ENCODE measurements around the gene EBF4.
A peak's percentile ranks its signal among the peaks of the same experiment; 100 is the strongest.

The EBF4 gene

GRCh38 chr20:2745936-2746635 lies 53.5 kb downstream of the EBF4 start:
- DNase-seq, result no peak

DNA sequence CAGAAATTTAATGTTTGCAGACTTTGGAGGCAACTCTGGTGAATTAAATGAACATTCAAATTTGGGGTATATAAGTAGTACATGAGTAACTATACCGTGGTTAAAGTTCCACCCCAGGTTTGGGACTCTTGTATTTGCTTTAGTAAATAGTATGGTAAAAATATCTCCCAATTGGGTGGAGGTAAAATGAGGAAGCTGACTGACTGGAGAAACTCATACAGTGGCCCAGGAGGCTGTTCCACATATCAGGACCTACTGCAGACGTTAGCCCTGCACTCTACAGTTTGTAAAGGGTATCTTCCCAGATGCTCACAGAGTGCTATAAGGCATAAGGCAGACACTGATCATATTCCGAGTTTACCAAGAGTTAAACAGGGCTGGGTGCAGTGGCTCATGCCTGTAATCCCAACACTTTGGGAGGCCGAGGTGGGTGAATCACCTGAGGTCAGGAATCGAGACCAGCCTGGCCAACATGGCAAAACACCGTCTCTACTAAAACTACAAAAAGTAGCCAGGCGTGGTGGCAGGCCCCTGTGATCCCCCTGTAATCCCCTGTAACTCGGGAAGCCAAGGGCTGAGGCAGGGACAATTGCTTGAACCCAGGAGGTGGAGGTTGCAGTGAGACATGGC lies 54.2 kb downstream of the EBF4 start:
- DNase-seq, result no peak

- no peak for DNase-seq
Measured at GRCh38 chr20:2747676-2748235, 55.2 kb downstream of the EBF4 start.

- DNase-seq, result no peak
Measured at GRCh38 chr20:2748551-2749342, 56.2 kb downstream of the EBF4 start.

GRCh38 chr20:2749343-2749950 lies 56.9 kb downstream of the EBF4 start:
- no peak for DNase-seq

DNA sequence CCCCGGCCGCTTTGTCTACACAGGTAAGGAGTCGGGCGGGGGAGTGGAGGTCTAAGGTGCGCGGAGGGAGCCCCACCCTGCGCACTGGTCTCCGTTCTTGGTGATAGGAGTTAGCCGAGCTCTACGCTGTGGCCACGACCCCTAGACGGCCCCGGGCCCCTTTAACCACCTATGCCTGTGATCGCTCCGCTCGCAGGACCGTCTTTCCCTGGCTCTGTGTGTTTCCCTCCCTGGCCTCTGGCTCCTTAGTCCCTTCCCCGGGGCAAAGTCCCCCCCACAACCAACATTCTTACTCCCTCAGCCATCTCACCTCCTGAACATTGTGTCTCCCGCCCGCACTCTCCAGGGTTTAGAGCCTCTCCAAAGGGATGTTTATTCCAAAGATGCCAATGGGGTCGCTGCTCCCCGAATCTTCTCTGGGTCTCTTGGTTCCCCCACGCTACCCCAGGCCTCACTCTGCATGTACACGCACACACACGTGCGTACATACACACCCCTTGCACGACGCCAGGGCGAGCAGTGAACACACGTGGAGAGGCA lies 57.4 kb downstream of the EBF4 start:
- DNase-seq, result no peak

DNA sequence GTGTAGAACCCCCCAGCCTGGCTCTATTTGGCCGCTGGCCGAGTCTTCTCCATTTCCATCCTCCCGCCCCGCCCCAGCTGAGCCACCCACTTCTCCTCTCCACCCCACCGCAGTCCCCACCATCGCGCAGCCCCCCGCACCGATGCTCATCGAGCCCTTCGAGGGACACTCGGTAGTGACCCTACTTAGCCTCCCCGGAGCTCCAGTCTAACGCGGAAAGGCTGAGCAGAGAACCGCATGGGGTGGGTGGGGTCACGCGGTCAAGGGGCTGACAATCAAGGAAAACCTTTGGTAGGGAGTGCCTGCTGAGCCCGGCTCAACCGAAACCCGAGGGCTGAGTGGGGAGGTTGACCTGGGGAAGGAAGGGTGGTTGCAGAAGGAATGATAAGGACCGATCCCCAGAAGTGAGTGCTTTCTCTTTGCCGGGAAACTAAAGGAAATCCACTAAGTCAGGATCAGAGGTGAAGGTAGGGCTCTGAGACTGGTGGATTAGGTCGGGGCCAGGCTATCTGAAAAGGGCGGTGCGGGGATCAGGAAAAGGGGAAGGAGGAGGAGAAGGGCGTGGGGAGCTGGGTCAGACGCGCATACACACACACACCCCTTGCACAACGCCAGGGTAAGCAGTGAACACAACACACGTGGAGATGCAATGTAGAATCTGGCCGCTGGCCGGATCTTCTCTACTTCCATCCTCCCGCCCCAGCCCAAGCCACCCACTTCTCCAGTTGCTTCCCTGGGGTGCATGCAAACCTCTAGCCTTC lies 58.1 kb downstream of the EBF4 start:
- no peak for DNase-seq

DNA sequence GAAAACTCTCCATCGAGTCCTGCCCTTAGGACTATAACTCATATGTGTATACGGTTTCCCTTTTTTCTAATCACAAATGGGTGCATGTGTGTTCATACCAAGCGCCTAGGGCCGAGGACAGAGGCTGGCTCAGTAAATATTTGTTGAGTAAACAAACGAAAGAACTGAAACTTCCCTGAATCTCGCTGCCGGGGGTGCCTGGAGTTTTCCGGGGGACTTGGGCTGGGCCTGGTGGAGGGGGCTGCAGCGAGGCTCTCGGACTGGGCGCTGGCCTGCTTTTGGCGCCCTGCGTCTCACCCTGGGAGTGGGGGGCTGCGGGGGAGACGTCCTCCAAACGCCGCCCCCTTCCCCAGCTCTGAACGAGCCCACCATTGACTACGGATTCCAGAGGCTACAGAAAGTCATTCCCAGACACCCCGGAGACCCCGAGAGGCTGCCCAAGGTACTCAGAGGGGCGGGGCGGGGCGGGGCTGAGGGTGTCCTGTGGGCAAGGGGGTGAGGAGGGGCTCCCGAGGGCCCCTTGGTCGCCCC lies 58.8 kb downstream of the EBF4 start:
- DNase-seq, result no peak

DNA sequence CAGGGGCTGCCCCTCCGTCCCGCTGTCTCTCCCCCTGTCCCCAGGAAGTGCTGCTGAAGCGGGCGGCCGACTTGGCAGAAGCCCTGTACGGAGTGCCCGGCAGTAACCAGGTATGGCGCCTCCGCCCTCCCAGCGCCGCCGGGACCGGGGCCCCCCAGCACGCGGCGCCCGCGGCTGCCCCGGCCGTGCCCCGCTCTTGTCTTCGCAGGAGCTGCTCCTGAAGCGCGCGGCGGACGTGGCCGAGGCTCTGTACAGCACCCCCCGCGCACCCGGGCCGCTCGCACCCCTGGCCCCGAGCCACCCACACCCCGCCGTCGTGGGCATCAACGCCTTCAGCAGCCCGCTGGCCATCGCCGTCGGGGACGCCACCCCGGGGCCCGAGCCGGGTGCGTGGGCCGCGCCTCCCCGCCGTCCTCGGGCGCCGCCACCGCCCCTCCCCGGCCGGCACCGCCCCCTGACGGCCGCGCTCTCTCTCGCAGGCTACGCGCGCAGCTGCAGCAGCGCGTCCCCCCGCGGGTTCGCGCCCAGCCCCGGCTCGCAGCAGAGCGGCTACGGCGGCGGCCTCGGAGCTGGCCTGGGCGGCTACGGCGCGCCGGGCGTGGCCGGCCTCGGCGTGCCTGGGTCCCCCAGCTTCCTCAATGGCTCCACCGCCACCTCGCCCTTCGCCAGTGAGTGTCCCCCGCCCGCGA lies 59.4 kb downstream of the EBF4 start:
- DNase-seq, result no peak

DNA sequence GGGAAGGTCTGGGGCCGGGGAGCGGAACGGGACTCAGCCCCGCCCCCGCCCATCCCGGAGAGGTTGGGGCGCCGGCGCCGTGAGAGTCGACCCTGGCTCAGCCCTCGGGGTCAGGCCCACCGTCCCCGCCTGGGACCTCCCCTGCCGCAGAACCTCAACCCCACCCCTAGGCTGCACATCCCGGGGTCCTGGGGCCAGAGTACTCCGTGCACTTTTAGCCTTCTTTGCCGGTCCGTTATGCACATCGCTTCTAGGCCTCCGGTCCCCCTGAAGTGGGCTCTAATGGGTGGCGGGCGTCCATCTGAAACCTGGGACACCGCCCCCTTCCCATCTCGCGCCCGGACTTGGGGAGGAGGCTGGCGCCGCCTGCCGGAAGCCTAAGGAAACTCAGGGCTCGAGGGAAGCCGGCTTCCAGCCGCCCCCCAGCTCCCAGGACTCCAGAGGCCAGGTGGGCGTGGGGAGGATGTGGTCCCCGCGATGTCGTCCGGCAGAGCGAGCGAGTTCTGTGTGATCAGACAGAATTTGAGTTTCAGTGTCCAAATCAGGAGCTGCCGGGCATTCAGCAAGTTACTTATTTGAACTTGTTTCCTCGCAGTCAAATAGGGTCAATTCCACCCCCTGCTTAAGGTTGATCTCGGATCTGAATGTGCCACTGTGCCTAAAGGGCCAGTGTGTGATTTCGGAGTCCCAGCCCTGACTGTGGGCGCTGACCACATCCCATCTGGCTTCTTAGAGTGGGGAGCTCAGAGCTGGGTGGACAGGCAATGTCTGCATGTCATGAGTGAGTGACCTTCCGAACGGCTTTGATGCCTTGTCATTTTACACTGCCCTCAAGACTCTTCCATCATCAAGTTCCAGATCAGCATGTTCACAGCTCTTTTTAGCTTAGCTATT lies 60.2 kb downstream of the EBF4 start:
- DNase-seq, result peak; percentile 29

DNA sequence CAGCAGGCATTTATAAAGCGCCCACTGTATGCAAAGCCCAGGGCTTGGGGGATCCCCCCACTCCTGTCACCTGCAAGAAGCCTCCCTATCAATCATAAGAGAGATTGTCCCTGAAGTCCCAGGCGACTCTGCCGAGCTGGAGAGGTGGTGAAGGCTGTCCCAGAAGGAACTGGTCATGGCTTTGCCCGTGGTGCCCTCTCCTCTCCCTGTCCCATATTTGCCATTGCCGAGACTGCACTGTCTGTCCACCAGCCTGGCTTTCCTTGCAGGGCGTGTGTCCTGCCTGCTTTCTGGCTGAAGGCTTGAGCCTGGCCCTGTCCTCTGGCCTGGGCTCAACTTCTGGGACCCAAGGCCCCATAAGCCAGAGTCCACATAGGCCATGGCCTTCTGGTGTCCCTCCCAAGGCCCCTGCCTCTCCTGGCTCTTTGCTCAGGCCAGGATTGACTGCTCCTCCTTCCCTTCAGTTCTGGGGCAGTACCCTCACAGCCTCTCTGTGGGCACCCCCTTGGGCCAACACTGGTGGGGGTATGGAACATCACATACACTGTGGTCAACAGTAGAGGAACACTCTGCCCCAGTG lies 61.0 kb downstream of the EBF4 start:
- DNase-seq, result no peak

GRCh38 chr20:2754424-2754823 lies 61.8 kb downstream of the EBF4 start:
- no peak for DNase-seq

- no peak for DNase-seq
Measured at GRCh38 chr20:2755451-2756055, 63.0 kb downstream of the EBF4 start.

- no peak for DNase-seq
Measured at GRCh38 chr20:2756056-2756611, 63.6 kb downstream of the EBF4 start.

- no peak for DNase-seq
Measured at GRCh38 chr20:2757001-2757400, 64.4 kb downstream of the EBF4 start.

- no peak for DNase-seq
Measured at GRCh38 chr20:2757969-2758368, 65.4 kb downstream of the EBF4 start.

DNA sequence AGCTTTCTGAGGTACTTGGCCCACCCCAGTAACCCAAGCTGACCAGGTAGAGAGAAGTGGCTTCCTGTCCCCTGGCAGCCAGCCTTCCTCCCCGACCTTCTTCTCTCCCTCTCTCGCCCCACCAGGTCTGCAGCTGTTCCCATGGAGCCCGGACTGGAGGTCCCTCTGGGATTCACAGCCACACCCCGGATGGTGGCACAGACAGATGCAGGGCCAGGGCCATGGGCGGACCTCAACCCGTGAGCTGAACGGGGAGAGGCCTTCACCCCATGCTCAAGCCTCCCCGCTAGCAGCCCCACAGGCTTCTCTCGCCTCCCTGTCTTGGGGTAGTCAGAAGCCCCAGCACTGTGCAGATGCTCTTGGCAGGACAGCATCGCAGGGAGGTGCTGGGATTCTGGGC lies 66.6 kb downstream of the EBF4 start:
- no peak for DNase-seq

GRCh38 chr20:2759603-2760296 lies 67.2 kb downstream of the EBF4 start:
- DNase-seq, result no peak
